ENCODE data around the gene AGRN.
A peak's percentile ranks its signal among the peaks of the same experiment; 100 is the strongest.
"Not testable (repeated sequence)": the region's sequence is repeated elsewhere in the genome, so short reads cannot be mapped to it uniquely, and the experiment has no call there.

AGRN gene

DNA sequence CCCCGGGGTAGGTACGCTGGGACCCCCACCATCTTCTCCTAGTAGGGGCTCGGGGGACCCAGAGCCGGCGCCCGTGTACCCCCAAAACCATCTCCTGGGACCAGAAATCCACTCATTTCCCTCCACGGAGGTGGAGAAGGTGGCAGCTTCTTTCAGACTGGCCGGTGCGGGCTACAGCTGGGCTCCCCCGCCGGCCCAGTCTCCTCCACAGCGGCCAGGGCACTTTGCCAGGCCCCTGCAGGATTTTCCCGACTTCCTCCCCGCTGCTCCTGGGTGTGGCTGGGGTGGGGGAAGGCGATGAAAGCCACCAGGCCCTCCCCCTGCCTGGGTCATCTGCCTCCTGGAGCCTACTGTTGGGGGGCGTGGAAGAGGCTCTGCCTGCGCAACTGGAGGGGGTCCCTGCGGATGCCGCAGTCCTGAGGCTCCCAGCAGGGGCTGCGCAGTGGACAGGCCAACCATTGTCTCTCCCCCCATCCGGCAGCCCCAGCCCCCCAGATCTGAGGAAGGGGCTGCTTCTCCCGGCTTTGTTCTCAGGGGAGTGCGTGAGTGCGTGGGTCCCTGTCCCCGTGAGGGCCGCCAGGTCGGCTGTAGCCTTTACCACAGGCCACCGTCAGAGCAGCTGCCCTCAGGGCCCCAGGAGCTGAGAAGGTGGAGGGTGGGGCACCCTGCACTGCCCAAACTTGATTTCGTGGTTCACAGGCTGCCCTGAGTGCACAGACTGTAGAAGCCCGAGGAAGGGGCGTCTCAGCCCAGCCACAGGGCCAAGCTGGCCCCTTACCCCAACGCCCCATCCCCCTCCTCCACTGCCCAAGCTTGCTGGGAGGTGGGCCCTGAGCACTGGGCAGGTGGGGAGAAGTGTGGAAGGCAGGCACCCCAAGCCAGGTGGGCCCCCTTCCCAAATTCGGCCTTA lies 1.3 kb downstream of the AGRN start:
- peak; percentile 69 for DNase-seq (ENCODE audit: low spot score)

DNA sequence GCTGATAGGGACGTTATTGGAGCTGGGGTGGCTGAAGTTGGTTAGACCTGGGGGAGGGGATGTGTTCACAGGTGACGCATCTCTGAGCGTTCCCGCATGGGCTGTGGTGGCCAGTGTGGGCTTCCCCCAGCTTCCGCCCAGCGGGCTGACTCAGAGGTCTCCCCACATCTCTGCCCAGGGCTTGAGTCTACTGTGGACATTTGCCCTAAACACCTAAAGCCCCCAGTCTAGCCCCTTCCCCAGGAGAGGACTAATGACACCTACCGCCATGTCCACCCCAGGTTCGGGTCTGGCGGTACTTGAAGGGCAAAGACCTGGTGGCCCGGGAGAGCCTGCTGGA lies 2.0 kb downstream of the AGRN start:
- DNase-seq (ENCODE audit: low spot score), result no peak

- no peak for DNase-seq (ENCODE audit: low spot score)
Measured at GRCh38 chr1:1022302-1023009, 2.5 kb downstream of the AGRN start.

- no peak for DNase-seq (ENCODE audit: low spot score)
Measured at GRCh38 chr1:1023700-1024099, 3.8 kb downstream of the AGRN start.

GRCh38 chr1:1024149-1024770 lies 4.3 kb downstream of the AGRN start:
- DNase-seq (ENCODE audit: low spot score), result no peak

DNA sequence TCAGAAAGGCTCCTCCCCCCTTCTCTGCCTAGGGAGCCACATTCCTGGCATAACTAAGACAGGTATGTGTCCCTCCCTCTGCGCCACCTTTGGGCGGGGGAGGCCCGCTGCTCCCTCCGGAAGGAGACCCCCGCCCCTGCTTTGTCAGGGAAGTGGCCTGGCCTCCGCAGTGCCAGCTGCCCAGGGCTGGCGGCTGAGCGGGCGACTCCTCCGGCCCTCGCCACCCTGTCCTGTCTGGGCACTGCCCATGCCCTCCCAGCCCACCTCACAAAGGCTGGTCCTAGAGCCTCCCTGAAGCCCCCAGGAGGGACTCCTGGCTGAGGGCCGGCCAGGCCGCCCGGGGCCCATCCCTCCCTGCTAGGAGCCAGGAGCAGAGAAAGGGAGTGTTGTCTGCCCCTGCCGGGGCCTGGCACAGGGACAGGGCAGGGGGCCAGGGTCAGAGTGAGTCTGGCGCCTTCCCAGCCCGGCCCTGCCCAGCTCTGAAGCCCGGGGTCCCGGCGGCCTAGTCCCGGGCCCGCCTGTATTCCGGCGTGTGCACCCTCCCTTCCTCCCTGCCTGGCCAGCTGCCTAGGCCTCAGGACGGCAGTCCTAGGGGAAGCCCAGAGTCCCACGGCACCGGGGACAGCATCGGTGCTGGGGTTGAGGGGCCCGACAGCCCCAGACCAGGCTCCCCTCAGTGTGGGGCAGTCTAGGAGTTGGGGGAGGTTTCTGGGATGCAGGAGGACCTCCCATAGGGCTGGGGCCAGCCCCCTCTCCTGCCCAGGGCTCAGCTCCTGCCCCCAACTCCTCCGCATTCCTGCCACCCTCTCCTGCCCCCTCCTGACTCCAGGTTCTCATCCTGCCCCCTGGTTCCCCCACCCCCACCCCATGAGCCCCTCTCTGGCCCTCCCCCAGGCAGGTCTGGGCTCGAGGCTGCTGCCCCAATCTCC lies 5.1 kb downstream of the AGRN start:
- no peak for DNase-seq (ENCODE audit: low spot score)

- no peak for DNase-seq (ENCODE audit: low spot score)
Measured at GRCh38 chr1:1025730-1026129, 5.8 kb downstream of the AGRN start.

GRCh38 chr1:1026599-1027413 lies 6.9 kb downstream of the AGRN start:
- no peak for DNase-seq (ENCODE audit: low spot score)

- no peak for DNase-seq (ENCODE audit: low spot score)
Measured at GRCh38 chr1:1027791-1028190, 7.9 kb downstream of the AGRN start.

DNA sequence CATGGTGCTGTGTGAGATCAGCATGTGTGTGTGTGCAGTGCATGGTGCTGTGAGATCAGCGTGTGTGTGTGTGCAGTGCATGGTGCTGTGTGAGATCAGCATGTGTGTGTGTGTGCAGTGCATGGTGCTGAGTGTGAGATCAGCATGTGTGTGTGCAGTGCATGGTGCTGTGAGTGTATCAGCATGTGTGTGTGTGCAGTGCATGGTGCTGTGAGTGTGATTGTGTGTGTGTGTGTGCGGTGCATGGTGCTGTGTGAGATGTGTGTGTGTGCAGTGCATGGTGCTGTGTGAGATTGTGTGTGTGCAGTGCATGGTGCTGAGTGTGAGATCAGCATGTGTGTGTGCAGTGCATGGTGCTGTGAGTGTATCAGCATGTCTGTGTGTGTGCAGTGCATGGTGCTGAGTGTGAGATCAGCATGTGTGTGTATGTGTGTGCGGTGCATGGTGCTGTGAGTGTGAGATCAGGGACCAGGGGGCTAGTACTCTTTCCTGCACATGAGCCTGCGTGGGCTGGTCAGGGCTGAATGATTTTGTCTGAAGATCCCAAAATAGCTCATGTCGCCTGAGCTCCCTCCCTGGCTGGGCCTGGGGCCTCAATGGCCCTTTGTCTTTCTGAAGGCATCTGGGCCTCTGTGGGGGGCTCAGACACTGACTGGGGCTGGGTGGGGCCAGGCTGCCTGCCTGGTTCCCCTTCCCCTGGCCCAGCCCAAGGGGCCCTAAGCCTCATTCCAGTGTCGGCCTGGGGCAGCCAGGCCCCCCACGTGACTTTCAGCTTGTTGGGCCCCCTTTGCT lies 11.1 kb downstream of the AGRN start:
- not testable (repeated sequence) for DNase-seq (ENCODE audit: low spot score)

- no peak for DNase-seq (ENCODE audit: low spot score)
Measured at GRCh38 chr1:1031659-1032235, 11.8 kb downstream of the AGRN start.

DNA sequence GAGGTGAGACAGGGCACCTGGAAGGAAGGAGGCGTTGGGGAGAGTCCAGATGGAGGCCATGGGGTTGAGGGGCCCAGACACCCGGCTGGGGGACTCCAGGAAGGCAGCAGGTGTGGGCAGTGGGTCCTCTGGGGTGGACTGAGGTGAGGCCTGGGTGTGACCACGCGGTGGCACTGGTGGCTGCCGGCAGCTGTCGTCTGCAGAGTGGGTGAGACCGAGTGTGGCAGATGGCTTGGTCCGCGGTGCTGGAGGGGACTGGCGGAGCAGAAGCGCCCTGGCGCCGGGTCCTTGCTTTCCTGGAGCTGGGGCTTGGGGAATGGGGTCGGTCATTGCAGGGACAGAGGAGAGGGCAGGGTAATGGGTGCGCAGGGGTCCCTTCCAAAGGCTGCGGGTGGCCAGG lies 12.5 kb downstream of the AGRN start:
- DNase-seq (ENCODE audit: low spot score), result no peak

DNA sequence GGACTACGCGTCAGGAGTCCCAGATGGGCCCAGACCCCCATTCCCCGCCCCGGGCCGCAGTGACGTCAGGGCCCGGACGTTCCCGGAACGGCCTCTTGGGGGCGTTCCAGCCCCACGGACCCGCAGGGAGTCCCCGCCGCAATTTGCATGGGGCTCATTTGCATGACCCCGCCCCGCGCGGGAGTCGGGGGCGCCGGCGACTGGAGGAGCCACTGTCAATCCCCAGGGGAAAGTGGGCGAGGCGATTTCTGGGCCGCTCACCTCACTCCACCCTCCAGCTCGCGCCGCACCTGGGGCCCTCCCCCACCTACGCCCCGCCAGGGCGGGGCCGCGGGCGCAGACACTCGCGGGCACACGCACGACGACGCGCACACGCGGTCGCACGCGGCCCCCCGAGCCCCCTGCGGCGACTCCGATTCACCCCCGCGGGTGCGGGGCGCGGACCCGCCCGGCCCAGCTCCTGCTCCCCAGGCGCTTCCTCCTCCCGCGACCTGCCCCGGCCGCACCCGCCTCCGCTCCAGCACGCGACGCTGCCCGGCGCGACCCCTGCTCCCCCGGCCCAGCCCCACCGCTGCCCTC lies 13.2 kb downstream of the AGRN start:
- DNase-seq (ENCODE audit: low spot score), result peak; percentile 70

GRCh38 chr1:1033731-1034438 lies 14.0 kb downstream of the AGRN start:
- no peak for DNase-seq (ENCODE audit: low spot score)

DNA sequence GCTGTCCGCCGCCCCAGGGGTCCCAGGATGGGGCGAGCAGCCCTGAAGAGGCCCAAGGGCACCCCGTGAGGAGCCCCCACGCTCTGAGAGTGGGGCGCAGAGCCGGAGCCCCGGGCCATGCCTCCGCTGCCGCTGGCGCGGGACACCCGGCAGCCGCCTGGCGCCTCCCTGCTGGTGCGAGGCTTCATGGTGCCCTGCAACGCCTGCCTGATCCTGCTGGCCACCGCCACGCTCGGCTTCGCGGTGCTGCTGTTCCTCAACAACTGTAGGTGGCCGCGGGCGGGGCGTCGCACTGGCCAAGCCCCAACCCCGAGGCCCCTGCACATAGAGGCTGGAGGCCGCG lies 14.5 kb downstream of the AGRN start:
- no peak for DNase-seq (ENCODE audit: low spot score)

- no peak for DNase-seq (ENCODE audit: low spot score)
Measured at GRCh38 chr1:1035291-1035943, 15.5 kb downstream of the AGRN start.

DNA sequence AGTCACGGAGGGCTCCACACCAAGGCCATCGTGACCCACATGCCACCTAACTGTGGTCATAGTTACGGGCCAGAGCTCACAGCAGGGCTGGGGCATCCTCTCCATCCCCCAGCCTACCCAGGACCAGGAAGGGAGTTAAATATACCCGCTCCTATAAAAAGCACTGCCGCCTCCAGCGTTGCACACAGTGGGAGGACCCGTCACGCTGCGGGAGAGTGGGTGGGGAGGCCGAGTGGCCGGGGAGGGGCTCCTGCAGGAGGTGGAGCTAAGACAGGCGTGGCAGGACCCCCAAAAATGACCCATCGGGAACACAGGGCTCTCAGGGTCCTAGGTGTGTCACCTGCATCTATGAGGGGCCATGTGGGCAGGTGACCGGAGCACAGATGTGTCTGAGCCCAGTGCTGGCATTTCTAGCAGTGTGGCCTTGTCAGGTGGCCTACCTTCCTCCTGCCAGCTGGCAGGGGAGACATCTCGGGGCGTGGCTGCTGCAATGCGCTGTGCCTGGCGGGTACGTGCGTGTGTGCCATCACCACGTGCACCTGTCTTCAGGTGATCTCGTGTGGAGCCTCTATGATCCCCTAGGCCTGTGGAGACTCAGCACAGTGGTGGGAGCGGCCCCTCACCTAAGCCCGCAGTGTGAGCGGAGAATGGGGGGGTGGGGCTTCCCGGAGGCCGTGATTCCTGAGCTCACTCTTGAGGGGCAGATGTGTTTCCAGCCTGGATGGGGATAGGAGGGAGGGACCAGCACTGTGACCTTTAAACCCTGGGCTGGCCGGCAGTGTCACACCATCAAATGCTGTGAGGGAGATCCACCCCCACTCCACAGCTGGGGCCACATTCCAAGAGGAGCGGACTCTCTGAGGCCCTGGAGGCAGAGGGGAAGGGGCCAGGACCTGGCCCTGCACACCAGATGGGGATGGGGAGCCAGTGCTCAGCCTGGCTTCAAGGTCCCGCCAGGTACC lies 17.7 kb downstream of the AGRN start:
- DNase-seq (ENCODE audit: low spot score), result no peak

Measured in AG08395 (cell line).